AG09319 (cell line): ENCODE data around the gene NRARP.

Experiments
- DNase-seq: peaks from one replicate; pipeline ENCODE4 v3.0.0-alpha.2; 2010; ENCODE audit warnings: low read depth; ENCODE audit errors: extremely low read depth
- TF ChIP-seq, protein P1 (sequence below): IDR thresholded peaks from 2 replicates; pipeline ENCODE4 v1.5.1; 2011; ENCODE audit warnings: low read depth, mild to moderate bottlenecking, inconsistent platforms, low read length, moderate library complexity

The NRARP gene

GRCh38 chr9:137273095-137273490 is 29.0 kb downstream of the NRARP start:
- DNase-seq = no peak
- TF ChIP-seq, protein P1, sequence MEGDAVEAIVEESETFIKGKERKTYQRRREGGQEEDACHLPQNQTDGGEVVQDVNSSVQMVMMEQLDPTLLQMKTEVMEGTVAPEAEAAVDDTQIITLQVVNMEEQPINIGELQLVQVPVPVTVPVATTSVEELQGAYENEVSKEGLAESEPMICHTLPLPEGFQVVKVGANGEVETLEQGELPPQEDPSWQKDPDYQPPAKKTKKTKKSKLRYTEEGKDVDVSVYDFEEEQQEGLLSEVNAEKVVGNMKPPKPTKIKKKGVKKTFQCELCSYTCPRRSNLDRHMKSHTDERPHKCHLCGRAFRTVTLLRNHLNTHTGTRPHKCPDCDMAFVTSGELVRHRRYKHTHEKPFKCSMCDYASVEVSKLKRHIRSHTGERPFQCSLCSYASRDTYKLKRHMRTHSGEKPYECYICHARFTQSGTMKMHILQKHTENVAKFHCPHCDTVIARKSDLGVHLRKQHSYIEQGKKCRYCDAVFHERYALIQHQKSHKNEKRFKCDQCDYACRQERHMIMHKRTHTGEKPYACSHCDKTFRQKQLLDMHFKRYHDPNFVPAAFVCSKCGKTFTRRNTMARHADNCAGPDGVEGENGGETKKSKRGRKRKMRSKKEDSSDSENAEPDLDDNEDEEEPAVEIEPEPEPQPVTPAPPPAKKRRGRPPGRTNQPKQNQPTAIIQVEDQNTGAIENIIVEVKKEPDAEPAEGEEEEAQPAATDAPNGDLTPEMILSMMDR = no peak

- TF ChIP-seq, protein P1 = no peak
- no peak for DNase-seq
Observed at GRCh38 chr9:137272241-137273094, 29.6 kb downstream of the NRARP start.

GRCh38 chr9:137271696-137272076 is 30.4 kb downstream of the NRARP start:
- DNase-seq = no peak
- TF ChIP-seq, protein P1 = no peak

DNA sequence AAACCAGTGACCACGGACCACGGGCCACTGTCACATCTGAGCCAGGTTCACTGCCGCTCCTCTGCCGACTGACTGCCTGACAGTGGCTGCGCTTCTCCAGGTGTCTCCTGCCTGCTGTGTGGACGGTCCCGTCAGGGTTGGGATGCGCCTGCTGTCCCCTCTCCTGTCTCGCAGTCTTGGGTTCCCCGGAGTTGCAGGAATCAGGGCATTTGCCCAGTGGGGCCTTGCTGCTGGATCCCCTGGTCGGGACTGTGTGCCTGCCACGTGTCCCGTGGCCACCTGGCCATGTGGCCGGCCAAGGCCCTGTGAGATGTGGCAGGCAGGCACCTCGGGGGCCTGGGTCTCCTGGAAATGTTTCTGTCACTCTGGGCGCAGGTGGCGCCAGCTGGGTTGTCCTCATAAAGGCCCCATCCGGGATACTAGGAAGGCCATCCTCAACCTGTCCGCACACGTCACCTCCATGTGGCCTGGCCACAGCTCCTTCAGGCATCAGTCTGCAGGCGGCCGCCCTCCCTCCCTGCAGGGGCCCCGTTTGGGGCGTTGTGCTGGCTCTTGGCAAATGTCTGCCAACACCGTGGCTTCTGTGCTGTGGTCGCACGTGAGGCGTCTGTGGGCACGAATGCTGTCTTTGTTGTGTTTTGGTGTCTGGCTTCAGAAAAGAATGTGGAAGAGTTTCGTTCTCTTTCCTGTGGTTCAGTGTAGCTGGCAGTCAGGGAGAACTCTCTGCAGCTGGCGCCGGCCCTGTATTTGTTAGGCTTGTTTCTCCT is 31.0 kb downstream of the NRARP start:
- TF ChIP-seq, protein P1 = no peak
- DNase-seq = no peak

DNA sequence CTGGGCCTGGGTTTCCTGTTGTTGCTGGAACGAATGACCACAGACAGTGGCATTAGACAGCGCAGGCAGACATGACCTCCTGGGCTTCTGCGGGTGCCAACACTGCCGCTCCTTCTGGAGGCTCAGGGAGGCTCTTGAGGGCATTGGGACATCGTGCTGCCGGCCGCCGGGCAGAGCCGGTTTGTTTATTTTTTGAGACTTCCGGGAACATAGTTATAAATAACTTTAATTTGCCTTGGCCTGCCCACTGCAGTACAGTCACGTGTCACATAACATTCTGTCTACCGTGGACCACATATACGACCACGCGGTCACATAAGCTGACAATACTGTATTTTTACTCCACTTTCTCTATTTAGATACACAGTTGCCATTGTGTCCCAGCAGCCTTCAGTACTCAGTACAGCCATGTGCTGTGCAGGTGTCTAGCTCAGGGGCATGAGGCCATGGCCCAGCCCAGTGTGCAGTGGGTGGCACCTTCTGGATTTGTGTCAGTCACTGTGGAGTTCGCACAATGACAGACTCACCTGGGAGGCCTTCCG is 32.8 kb downstream of the NRARP start:
- TF ChIP-seq, protein P1 = no peak
- no peak for DNase-seq

GRCh38 chr9:137268538-137269201 is 33.4 kb downstream of the NRARP start:
- TF ChIP-seq, protein P1 = no peak
- DNase-seq = no peak
